BE2C (cell line): ENCODE results near the gene GPR179.

ENCODE experiments used
- DNase-seq: peaks from one replicate; pipeline ENCODE4 v3.0.0-alpha.2; 2020
- H3K27me3 ChIP-seq: fragments of 250-450 bp; sonication (Bioruptor Pico); 2 replicates; pipeline ENCODE4 v1.5.1; 2020; ENCODE audit warnings: mild to moderate bottlenecking
- H3K36me3 ChIP-seq: fragments of 250-450 bp; sonication (Bioruptor Pico); 2 replicates; pipeline ENCODE4 v1.5.1; 2020; ENCODE audit warnings: mild to moderate bottlenecking
- H3K4me1 ChIP-seq: fragments of 250-450 bp; sonication (Bioruptor Pico); 2 replicates; pipeline ENCODE4 v1.5.1; 2020
- H3K4me3 ChIP-seq: 2 replicates; pipeline ENCODE4 v1.5.1; 2011; ENCODE audit warnings: low read depth, low read length
- H3K9me3 ChIP-seq: fragments of 250-450 bp; sonication (Bioruptor Pico); 2 replicates; pipeline ENCODE4 v1.5.1; 2020
- TF ChIP-seq, protein P1 (sequence below): IDR thresholded peaks from 2 replicates; pipeline ENCODE4 v1.5.1; 2012; ENCODE audit warnings: mild to moderate bottlenecking, low read depth, low read length

The GPR179 gene

DNA sequence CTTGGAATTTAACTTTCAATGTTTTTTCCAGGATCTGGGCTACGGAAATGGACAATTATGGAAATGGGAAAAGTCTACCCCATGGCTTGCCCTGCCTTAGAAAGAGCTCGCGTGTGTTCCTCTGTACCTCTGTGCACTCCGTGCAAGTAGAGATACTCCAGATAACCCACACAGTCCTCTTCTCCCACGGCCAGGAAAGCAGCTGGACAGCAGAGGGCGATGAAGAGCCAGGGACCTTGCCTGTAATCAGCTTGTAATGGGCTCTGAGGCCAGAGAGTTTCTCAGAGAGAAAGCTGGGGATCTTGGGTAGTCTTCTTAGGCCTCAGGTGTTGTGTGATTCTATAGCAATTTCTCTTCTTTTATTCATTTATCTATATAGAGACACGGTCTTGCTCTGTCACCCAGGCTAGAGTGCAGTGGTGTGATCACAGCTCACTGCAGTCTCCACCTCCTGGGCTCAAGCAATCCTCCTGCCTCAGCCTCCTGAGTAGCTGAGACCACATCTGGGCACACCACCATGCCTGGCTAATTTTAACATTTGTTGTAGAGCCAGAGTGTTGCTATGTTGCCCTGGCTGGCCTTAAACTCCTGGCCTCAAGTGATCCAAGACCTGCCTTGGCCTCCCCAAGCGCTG is 5.5 kb upstream of the GPR179 start:
- Histone ChIP-seq H3K4me1 (no peaks in the 10 kb centered on the region), H3K36me3 (no peaks in the 10 kb centered on the region), H3K9me3 (no peaks in the 10 kb centered on the region), H3K27me3 (no peaks in the 10 kb centered on the region), H3K4me3 (no peak overlapping the region)
- TF ChIP-seq, protein P1, sequence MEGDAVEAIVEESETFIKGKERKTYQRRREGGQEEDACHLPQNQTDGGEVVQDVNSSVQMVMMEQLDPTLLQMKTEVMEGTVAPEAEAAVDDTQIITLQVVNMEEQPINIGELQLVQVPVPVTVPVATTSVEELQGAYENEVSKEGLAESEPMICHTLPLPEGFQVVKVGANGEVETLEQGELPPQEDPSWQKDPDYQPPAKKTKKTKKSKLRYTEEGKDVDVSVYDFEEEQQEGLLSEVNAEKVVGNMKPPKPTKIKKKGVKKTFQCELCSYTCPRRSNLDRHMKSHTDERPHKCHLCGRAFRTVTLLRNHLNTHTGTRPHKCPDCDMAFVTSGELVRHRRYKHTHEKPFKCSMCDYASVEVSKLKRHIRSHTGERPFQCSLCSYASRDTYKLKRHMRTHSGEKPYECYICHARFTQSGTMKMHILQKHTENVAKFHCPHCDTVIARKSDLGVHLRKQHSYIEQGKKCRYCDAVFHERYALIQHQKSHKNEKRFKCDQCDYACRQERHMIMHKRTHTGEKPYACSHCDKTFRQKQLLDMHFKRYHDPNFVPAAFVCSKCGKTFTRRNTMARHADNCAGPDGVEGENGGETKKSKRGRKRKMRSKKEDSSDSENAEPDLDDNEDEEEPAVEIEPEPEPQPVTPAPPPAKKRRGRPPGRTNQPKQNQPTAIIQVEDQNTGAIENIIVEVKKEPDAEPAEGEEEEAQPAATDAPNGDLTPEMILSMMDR: peak; percentile 99
- DNase-seq: peak; percentile 88

DNA sequence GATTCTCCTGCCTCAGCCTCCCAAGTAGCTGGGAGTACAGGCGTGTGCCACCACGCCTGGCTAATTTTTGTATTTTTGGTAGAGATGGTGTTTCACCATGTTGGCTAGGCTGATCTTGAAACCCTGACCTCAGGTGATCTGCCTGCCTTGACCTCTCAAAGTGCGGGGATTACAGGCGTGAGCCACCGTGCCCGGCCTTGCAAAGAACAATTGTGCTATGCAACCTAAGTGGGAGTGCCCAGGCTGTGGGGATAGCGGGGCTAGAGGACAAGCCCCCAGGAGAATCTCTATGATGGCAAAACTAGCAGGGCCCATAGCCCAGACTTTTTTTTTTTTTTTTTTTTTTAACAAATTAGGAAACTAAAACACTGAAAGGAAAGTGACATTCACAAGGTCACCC is 2.0 kb upstream of the GPR179 start:
- Histone ChIP-seq H3K4me1 (peaks cover 8% of the 10 kb centered on the region), H3K36me3 (no peaks in the 10 kb centered on the region), H3K9me3 (no peaks in the 10 kb centered on the region), H3K4me3 (no peak overlapping the region), H3K27me3 (no peaks in the 10 kb centered on the region)
- TF ChIP-seq, protein P1: no peak
- no peak for DNase-seq

DNA sequence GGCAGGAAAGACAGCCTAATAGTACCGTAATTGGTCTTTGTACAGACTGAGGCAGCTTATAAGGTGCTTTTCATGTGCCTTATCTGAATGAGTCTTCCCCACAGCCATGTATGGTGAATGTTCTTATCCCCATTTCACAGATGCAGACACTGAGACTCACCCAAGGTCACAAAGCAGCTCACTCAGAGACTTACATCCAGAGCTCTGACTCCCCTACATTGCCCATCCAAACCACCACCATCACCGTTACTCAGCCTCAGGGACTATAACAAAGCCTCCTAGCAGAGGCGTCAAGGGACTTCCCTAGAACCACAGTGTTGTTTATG is 627 bp upstream of the GPR179 start:
- Histone ChIP-seq H3K4me3 (no peak overlapping the region), H3K36me3 (no peaks in the 10 kb centered on the region), H3K27me3 (no peaks in the 10 kb centered on the region), H3K9me3 (no peaks in the 10 kb centered on the region), H3K4me1 (peaks cover 8% of the 10 kb centered on the region)
- TF ChIP-seq, protein P1: no peak
- no peak for DNase-seq

DNA sequence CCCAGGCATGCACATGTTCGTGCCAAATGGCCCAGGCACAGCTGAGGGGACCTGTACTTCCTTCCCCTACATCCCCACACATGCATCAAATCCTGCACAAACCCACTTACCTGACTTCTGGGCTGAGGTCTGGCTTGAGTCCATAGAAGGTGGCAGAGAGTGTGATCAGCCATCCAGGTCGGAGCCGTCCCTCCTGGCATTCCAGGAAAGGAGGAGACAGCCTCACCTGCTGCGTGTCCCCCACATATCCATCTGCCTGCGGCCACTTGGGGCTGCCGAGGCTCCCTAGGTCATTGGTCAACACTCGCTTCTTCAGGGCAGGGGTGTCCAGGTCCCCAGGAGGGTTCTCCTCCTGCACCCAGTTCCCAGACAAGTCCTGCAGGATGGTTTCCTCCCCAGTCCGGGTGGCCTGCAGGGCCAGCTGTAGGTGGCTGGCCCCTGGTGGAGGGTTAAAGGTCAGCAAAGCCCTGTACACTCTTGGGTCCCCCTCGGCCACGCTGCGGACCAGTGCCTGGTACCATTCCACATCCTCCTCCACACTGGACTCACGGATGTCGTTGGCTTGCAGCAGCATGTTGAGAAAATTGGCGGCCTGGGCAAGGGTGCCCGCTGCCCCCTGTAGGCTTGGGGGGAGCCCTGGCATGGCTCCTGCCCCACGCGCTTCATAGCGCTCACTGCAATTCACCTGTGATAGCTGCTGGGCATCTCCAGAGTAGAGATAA is 709 bp downstream of the GPR179 start:
- no peak overlapping the region for H3K4me3 ChIP-seq
- TF ChIP-seq, protein P1: no peak
- H3K9me3 ChIP-seq: no peaks in the 10 kb centered on the region
- no peak for DNase-seq
- H3K36me3 ChIP-seq: no peaks in the 10 kb centered on the region
- H3K27me3 ChIP-seq: no peaks in the 10 kb centered on the region
- H3K4me1 ChIP-seq: peaks cover 8% of the 10 kb centered on the region

DNA sequence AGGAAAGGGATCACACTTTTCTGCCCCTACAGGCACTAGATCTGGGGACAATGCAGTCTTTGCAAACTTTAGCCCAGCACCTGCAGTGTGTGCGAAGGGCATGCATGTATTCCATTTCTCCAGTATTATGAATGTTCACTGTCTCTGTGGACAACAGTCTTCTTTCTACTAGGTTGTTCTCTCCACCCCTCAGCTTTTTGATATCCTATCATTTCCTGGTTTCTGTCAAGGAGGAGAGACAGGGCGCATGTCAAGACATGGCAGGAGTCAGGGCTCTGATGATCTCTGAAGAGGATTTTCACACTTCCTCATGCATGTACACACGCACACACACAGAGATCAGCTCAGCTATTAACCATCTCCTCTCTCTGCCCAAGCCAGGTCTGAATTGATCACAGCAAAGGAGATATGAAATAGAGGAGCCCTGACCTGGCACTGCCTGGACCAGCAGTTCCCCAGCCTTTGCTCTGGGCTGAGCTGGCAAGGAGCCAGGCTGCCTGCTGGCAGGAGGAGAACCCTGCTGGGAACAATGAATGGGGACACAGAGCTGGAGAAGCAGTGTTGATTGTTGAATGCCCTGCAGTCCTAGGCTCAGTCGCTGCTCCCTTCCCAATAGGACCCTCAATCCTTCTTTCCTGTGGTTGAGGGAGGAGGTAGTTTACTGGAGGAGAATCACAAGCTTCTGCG is 2.6 kb downstream of the GPR179 start:
- TF ChIP-seq, protein P1: no peak
- DNase-seq: peak; percentile 90
- Histone ChIP-seq H3K27me3 (no peaks in the 10 kb centered on the region), H3K36me3 (no peaks in the 10 kb centered on the region), H3K4me3 (no peak overlapping the region), H3K4me1 (peaks cover 8% of the 10 kb centered on the region), H3K9me3 (no peaks in the 10 kb centered on the region)

DNA sequence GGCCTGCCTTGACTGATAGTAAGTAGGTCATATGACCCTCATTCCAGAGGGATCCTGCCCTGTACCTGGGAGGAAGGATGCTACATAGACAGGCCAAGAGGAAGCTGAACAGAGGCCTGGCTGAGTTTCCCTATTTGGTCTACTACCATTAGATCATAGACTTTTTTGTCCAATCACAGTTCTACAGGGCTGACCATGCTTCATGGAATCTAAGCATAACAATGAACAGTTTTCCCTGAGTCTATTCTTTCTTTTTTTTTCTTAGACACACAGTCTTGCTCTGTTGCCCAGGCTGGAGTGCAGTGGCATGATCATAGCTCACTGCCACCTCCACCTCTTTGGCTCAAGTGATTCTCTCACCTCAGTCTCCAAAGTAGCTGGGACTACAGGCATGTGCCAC is 3.9 kb downstream of the GPR179 start:
- Histone ChIP-seq H3K9me3 (no peaks in the 10 kb centered on the region), H3K27me3 (no peaks in the 10 kb centered on the region), H3K4me1 (peaks cover 8% of the 10 kb centered on the region), H3K4me3 (no peak overlapping the region), H3K36me3 (no peaks in the 10 kb centered on the region)
- TF ChIP-seq, protein P1: no peak
- no peak for DNase-seq
